NCI-H774 (cell line): ENCODE data around the gene ISG20L2.

Experiments
- DNase-seq: peaks from one replicate; lab custom pipeline; 2025; lab: John Stamatoyannopoulos, UW

ISG20L2 gene

GRCh38 chr1:156689035-156689952 lies 39.3 kb downstream of the ISG20L2 start:
- DNase-seq, result peak; percentile 55

DNA sequence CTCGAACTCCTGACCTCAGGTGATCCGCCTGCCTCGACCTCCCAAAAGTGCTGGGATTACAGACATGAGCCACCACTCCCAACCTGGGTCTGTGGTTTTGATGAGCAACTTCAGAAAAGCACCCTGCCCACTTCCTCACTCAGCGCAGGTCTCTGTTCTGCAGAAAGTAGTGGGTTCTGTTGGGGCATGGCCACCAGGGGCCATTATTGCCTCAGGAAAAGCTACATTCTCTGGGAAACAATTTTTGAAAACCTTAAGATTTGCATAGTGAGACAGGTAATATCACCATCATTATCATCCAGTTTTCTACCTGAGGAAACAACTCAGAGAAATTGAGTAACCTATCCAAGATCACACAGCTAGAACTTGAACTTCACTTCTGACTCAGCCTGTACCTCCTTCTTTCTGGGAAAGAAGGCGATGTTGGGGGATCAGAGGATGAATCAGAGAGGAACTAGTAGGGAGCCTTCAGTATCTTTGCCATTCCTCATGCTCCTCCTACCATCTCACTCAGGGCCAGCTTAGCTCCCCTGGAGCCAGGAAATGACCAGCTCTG lies 44.3 kb downstream of the ISG20L2 start:
- DNase-seq, result no peak

DNA sequence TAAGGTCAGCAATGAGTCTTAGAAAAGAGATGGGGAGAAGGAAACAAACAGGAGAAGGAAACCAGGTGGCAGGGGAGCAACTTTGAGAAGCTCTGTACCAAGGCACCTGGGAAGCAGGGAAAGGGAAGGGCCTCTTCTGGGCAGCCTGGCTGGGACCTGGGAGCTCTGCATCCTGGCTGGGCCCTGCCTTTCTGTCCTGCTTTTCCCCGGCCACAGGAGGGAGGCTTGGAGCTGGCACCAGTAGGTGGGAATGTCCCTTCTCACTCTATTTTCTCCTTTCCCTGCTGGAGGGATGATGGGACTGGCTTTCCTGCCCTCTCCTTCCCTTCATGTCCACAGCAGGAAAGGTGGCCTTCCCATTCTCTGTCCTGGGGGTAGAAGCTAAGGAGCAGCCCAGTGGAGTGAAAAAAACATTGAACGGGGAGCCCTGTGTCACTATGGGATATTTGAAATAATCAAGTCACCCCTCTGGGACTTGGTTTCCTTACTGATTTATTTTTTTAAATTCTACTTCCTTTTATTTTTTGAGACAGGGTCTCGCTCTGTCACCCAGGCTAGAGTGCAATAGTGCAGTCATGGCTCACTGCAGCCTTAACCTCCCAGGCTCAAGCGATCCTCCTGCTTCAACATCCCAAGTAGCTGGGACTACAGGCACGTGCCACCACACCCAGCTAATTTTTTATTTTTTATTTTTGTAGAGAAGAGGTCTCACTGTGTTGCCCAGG lies 46.2 kb downstream of the ISG20L2 start:
- DNase-seq, result no peak

DNA sequence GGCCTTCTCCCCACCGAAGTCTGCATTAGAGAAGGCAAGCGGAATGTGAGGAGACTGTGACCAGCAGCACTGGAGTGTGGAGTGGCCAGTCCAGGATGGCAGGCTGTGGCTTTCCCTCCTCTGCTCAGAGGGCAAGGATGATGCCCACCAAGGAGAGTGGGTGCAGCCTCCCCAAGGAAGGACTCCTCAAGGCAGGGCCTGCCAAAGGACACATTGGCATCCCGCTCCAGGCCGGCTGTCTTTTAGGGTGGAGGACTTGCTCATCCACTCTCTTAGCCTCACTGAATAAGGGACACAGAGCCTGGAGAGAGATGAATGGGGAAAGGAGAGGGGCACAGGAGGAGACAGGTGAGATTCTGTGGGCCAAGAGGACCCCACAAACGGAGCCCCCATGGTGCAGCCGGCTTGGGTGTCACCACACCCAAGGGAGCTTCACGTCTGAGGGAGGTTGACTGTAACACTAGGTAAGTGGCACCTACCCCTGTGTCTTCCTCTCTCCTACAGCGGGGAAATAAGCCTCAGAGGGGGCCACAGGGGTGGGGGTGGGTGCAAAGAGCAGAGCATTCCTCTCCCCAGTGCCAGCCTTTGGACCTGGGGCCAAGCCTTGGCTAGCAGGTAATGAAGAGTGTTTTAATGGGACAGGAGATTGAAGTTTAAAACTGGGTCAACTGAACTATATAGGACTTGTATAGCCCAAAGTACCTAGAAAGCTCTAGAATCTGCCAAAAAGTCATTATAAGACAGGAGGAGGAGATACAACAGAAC lies 47.2 kb downstream of the ISG20L2 start:
- no peak for DNase-seq

GRCh38 chr1:156680056-156680455 lies 48.5 kb downstream of the ISG20L2 start:
- no peak for DNase-seq

GRCh38 chr1:156677616-156678596 lies 50.7 kb downstream of the ISG20L2 start:
- peak; percentile 55 for DNase-seq

DNA sequence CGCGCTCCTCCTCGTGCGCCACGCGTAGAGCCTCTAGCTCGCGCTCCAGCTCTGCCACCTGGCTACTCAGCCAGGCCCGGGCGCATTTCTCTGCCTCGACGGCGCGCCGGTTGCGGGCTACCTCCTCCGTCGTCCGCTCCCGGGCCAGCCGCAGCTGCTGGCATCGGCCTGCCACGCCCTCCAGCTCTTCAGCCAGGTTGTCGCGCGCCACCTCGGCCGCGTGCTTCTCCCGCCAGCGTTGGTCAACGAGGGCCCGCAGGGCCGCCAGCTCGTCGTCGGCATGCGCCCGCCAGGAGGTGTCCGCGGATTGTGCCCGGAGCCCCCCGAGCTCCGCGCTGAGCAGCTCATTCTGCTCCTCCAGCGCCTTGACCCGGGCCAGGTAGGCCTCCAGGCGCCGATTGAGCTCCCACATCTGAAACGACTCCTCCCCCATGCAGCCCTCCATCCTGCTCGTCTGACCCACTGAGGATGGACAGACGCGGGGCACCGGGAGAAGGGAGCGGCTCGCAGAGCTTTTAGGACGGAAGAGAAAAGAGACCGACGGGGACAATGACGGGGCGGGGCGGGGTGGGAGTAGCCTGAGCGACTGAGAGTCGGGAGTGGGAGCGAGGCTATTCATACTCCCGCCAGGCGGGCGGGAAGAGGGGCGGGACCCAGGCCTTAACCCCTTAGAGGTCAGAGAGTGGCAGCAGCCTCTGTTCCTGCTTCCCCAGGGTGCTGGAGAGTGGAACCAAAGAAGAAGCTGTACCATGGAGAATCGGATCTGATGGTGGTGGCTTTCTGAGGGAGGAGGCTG lies 51.5 kb downstream of the ISG20L2 start, which contains the start of gene NES:
Gene NES, minus strand, starts transcription at position 588 of the 796 bp plus-strand sequence. Its CDS starts 143 bp downstream, at position 445.
- DNase-seq, result peak; percentile 41

DNA sequence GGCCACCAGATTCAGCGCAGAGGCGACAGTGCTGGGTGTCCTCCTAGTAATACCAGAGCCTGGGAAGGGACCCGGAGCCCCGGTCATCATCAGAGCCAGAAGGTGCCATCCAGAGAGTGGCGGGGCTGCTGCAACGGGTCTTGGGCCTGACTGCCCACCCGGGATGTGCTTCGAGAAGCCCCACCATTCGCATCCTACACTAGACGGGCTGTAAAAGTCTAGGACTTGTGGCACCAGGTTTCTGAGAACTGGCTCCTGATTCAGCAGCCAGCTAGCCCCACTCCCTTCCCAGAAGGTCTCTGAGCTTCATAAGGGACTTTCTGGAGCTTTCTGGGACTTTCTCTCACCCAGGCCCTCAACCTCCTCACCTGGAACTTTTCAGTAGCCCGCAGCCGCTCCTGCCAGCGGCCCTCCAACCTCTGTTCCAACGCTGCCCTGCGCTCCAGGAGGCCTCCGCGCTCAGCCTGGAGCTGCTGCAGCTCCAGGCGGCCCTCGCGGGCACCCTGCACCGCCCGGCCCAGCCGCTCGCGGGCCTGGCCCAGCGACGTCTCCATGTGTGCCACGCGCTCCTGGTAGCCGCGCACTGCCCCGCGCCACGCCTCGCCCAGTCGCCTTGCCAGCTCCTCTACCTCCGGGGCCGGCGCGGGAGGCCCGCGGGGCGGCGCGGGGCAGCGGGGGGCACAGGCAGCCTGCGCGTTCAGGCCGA lies 52.3 kb downstream of the ISG20L2 start:
- no peak for DNase-seq

DNA sequence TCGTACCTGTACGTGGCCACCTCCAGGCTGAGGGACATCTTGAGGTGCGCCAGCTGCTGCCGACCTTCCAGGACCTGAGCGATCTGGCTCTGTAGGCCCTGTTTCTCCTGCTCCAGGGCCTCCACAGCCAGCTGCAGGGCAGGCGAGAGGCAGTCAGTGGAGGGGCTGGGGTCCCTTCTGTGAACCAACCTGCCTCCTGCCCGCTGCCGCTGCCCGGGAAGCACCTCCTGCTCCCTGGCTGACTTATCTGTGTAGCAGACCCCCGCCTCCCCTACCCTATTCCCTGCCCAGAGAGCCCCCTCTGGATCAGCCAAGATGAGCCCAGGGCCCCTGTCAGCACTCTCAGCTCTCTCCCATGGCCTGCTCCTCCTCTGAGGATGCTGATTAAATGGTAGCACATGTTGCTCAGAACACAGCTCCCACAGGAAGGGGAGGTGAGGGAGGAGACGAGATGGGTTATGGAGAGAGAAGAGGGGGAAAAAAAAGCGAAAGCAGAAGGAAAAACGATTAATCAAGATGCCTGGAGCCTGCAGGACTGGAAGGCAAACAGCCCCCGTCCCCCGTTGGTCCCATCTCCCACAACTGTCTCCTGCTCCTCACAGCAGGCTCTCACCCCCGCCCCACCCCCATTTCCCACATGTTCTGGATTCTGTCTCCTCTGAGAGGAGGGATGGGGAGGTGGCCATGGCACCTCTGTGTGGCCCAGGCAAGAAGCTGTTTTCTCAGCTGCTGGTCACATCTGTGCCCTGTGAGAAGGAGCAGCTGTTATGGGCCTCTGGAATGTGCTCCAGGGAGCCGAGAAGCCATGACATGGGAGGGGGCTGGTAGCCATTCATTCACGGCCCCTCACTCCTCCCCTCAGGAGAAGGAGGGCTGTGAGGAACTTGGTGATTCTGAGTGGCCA lies 53.1 kb downstream of the ISG20L2 start:
- no peak for DNase-seq

GRCh38 chr1:156673387-156674121 lies 55.0 kb downstream of the ISG20L2 start:
- no peak for DNase-seq
